Measurements from ENCODE around the gene GNG12. TPM values are rescaled to one million over a fixed set of nuclear protein-coding genes. Genes with fewer than 3 reads are reported as not detected.

GNG12 gene
- total and polyA plus RNA-seq, 2 donors (not counting 3 experiments of a cell fraction or from before 2014, with no cell fraction given): 107 to 152 TPM

- POLR2A ChIA-PET: no interaction called here
- no peak overlapping the region for H3K27ac ChIP-seq (ENCODE audit: insufficient read depth, low read depth, low read length)
- dilution Hi-C loops (cut with MboI; ENCODE audit: extremely low pct_ligation_motif_present, low sequenced_read_pairs): loop anchor here (25.0 kb wide), 1 partner anchor 218 kb away; no protein-coding TSS in a partner anchor
These were observed 78.1 kb downstream of the GNG12 start for GRCh38 chr1:67755160-67755559.

More at GRCh38 chr1:67755160-67755559, 78.1 kb downstream of the GNG12 start:
- intact Hi-C loops (cut with micrococcal nuclease): no loop called here
- Histone ChIP-seq H3K79me2 (ENCODE audit: control insufficient read depth, insufficient read depth, low read length) (peaks cover 57% of the 10 kb centered on the region), H3K27me3 (ENCODE audit: control insufficient read depth in 2 of 2, insufficient read depth in 2 of 2, low read length in 2 of 2) (no peaks in the 10 kb centered on the region), H3K9me1 (replicated peaks; ENCODE audit: control insufficient read depth, extremely low read depth, insufficient read depth, low read length) (no peaks in the 10 kb centered on the region), H3K4me1 (ENCODE audit: control insufficient read depth, extremely low read depth, insufficient read depth, low read length) (peaks cover 51% of the 10 kb centered on the region), H2AFZ (ENCODE audit: low read depth, low read length) (no peak overlapping the region), H3K4me2 (ENCODE audit: insufficient read depth, low read length) (no peak overlapping the region), H4K20me1 (replicated peaks; ENCODE audit: control insufficient read depth, extremely low read depth, insufficient read depth, low read length) (peaks cover 5% of the 10 kb centered on the region), H3K9me3 (replicated peaks; ENCODE audit: control insufficient read depth, insufficient read depth, low read length) (no peaks in the 10 kb centered on the region), H3K4me3 (replicated peaks in 1 of 3; ENCODE audit: insufficient read depth in 1 of 3, low read depth in 1 of 3, low read length in 3 of 3) (no peak overlapping the region), H3K9ac (replicated peaks; ENCODE audit: extremely low read depth, insufficient read depth, low read length) (no peak overlapping the region), H3K36me3 (ENCODE audit: control insufficient read depth in 2 of 2, extremely low read depth in 1 of 2, insufficient read depth in 2 of 2, low read length in 2 of 2) (no peaks in the 10 kb centered on the region)
- no peak for DNase-seq (ENCODE audit: low read depth, low spot score)
- CTCF ChIA-PET: interaction anchor here (0.6 to 13.8 kb wide), 2 partner anchors 129 to 218 kb away, joined by 3 to 392 read pairs; no protein-coding TSS in a partner anchor
- TF ChIP-seq POLR2AphosphoS5 (IDR thresholded peaks at IDR 0.05; ENCODE audit: insufficient read depth, low read depth, low read length) (no peak), MYC (IDR thresholded peaks at IDR 0.05; ENCODE audit: low read depth, low read length) (no peak), FOS (IDR thresholded peaks at IDR 0.05; ENCODE audit: borderline replicate concordance, insufficient read depth, low read length) (no peak), POLR2A (IDR thresholded peaks at IDR 0.05; ENCODE audit: low read depth, low read length) (no peak), GATA2 (IDR thresholded peaks at IDR 0.05; ENCODE audit: insufficient read depth, insufficient read length, low read depth, low read length) (no peak), EZH2 (IDR thresholded peaks at IDR 0.05; ENCODE audit: borderline replicate concordance, low read depth, low read length, severe bottlenecking) (no peak), JUN (IDR thresholded peaks at IDR 0.05; ENCODE audit: borderline replicate concordance, insufficient read depth, insufficient read length, low read depth) (no peak), CTCF (IDR thresholded peaks at IDR 0.05; ENCODE audit: extremely low read depth in 1 of 2, insufficient read depth in 1 of 2, low read depth in 1 of 2, low read length in 2 of 2) (no peak), MAX (IDR thresholded peaks at IDR 0.05; ENCODE audit: insufficient read depth, insufficient read length) (no peak)
- FAIRE-seq: no peak
- BruUV-seq (replicated peaks): no TSS peak
